DMS 273 treated with DMSO at 0.1 percent for 48 hours (cell line): ENCODE results near the gene MYO15A.
A peak's percentile ranks its signal among the peaks of the same experiment; 100 is the strongest.

Source experiments
- DNase-seq: peaks from one replicate; lab custom pipeline; 2025; lab: John Stamatoyannopoulos, UW

MYO15A gene

GRCh38 chr17:18129041-18129502 is 20.5 kb downstream of the MYO15A start:
- peak; percentile 14 for DNase-seq

- no peak for DNase-seq
Observed at GRCh38 chr17:18132711-18133110, 24.2 kb downstream of the MYO15A start.

GRCh38 chr17:18136357-18136756 is 27.8 kb downstream of the MYO15A start:
- no peak for DNase-seq

- DNase-seq, result no peak
Observed at GRCh38 chr17:18138065-18138749, 29.7 kb downstream of the MYO15A start.

GRCh38 chr17:18139092-18139491 is 30.5 kb downstream of the MYO15A start:
- DNase-seq, result no peak

GRCh38 chr17:18139498-18139897 is 30.9 kb downstream of the MYO15A start:
- no peak for DNase-seq

GRCh38 chr17:18139949-18140348 is 31.4 kb downstream of the MYO15A start:
- DNase-seq, result no peak

GRCh38 chr17:18140648-18141047 is 32.1 kb downstream of the MYO15A start:
- no peak for DNase-seq

GRCh38 chr17:18141210-18141803 is 32.8 kb downstream of the MYO15A start:
- DNase-seq, result peak; percentile 25

- no peak for DNase-seq
Observed at GRCh38 chr17:18142417-18142816, 33.9 kb downstream of the MYO15A start.

- DNase-seq, result no peak
Observed at GRCh38 chr17:18143044-18143936, 34.7 kb downstream of the MYO15A start.

- no peak for DNase-seq
Observed at GRCh38 chr17:18144261-18144660, 35.7 kb downstream of the MYO15A start.

GRCh38 chr17:18144855-18145254 is 36.3 kb downstream of the MYO15A start:
- no peak for DNase-seq

- no peak for DNase-seq
Observed at GRCh38 chr17:18145811-18146210, 37.3 kb downstream of the MYO15A start.

GRCh38 chr17:18146259-18146658 is 37.7 kb downstream of the MYO15A start:
- DNase-seq, result no peak

GRCh38 chr17:18146980-18147379 is 38.4 kb downstream of the MYO15A start:
- DNase-seq, result no peak

GRCh38 chr17:18148586-18148985 is 40.0 kb downstream of the MYO15A start:
- DNase-seq, result no peak

- DNase-seq, result no peak
Observed at GRCh38 chr17:18151290-18151689, 42.7 kb downstream of the MYO15A start.

GRCh38 chr17:18155179-18155578 is 46.6 kb downstream of the MYO15A start:
- no peak for DNase-seq

- no peak for DNase-seq
Observed at GRCh38 chr17:18156171-18156975, 47.8 kb downstream of the MYO15A start.

GRCh38 chr17:18156976-18157280 is 48.4 kb downstream of the MYO15A start:
- no peak for DNase-seq

- DNase-seq, result no peak
Observed at GRCh38 chr17:18157354-18157985, 48.9 kb downstream of the MYO15A start.
